NCI-H1105 treated with DMSO at 0.1 percent for 48 hours (cell line): ENCODE data around the gene FSTL5.

ENCODE experiments used
- DNase-seq: peaks from one replicate; lab custom pipeline; 2025; lab: John Stamatoyannopoulos, UW

The FSTL5 gene

GRCh38 chr4:161704040-161704439 is 459.8 kb downstream of the FSTL5 start:
- DNase-seq, result no peak

GRCh38 chr4:161702287-161702686 is 461.5 kb downstream of the FSTL5 start:
- no peak for DNase-seq

GRCh38 chr4:161696944-161697343 is 466.9 kb downstream of the FSTL5 start:
- no peak for DNase-seq

- DNase-seq, result no peak
Measured at GRCh38 chr4:161680146-161680545, 483.7 kb downstream of the FSTL5 start.

- DNase-seq, result no peak
Measured at GRCh38 chr4:161664740-161665139, 499.1 kb downstream of the FSTL5 start.

GRCh38 chr4:161663844-161664243 is 500.0 kb downstream of the FSTL5 start:
- DNase-seq, result no peak

- DNase-seq, result no peak
Measured at GRCh38 chr4:161658676-161659075, 505.1 kb downstream of the FSTL5 start.

- no peak for DNase-seq
Measured at GRCh38 chr4:161657616-161658015, 506.2 kb downstream of the FSTL5 start.

GRCh38 chr4:161656594-161656993 is 507.2 kb downstream of the FSTL5 start:
- DNase-seq, result no peak

GRCh38 chr4:161655148-161655547 is 508.7 kb downstream of the FSTL5 start:
- no peak for DNase-seq

- DNase-seq, result no peak
Measured at GRCh38 chr4:161653697-161654096, 510.1 kb downstream of the FSTL5 start.

- no peak for DNase-seq
Measured at GRCh38 chr4:161651586-161651985, 512.2 kb downstream of the FSTL5 start.

- no peak for DNase-seq
Measured at GRCh38 chr4:161650812-161651211, 513.0 kb downstream of the FSTL5 start.

GRCh38 chr4:161647757-161648156 is 516.0 kb downstream of the FSTL5 start:
- no peak for DNase-seq

- no peak for DNase-seq
Measured at GRCh38 chr4:161642708-161643107, 521.1 kb downstream of the FSTL5 start.

- no peak for DNase-seq
Measured at GRCh38 chr4:161629694-161630441, 533.9 kb downstream of the FSTL5 start.

GRCh38 chr4:161604516-161605300 is 559.1 kb downstream of the FSTL5 start:
- no peak for DNase-seq

- no peak for DNase-seq
Measured at GRCh38 chr4:161601011-161601410, 562.8 kb downstream of the FSTL5 start.

GRCh38 chr4:161595230-161595771 is 568.5 kb downstream of the FSTL5 start:
- DNase-seq, result no peak

- DNase-seq, result no peak
Measured at GRCh38 chr4:161585011-161585410, 578.8 kb downstream of the FSTL5 start.

GRCh38 chr4:161583549-161583948 is 580.3 kb downstream of the FSTL5 start:
- no peak for DNase-seq

- no peak for DNase-seq
Measured at GRCh38 chr4:161581262-161582230, 582.3 kb downstream of the FSTL5 start.
